ENCODE measurements around the gene DNMT1. TPM values are rescaled to one million over a fixed set of nuclear protein-coding genes. Genes with fewer than 3 reads are reported as not detected.

The DNMT1 gene
- polyA plus RNA-seq, 1 experiment, result 60.7 TPM

DNA sequence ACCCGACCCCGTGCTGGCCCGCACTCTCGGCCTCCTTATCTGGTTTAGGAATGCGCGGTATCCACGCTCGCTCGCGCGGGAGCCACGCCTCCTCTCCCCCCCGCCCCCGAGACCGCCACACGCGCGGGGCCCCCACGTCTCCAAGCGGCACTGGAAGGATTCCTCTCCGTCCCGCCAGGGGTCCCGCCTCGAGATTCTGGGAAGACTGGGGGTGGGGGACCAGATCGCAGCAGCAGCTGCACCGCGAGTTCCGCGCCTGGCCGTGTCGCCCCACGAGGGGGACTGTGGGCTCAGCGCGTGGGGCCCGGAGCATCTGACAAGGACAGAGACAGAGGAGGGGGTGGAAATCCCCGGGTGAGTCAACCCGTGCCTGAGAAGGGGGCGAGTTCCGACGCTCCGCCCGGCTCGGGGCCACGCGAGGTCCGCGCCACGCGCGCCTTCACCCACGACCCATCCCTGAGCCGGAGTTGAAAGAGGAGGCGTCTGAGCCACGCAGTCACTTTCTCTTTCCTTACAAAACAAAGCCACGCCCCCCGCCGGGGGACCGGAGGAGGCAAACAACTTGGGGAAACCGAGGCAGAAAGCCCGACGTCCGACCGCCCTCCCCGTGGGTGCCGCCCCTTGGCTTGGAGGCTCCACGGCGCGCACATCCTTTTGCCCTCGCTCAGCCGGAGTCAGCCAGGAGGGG is 35.6 kb upstream of the DNMT1 start:
- Histone ChIP-seq H3K4me3 (ENCODE audit: low read depth, low read length) (peak overlapping the region; percentile 89), H3K27ac (ENCODE audit: low read depth, low read length) (peak overlapping the region; percentile 75), H3K27me3 (ENCODE audit: control insufficient read depth, insufficient read depth, low read length) (no peaks in the 10 kb centered on the region), H3K9me3 (ENCODE audit: control insufficient read depth, insufficient read depth, low read length) (peaks cover 14% of the 10 kb centered on the region; the same call in 1 of the 2 replicates)
- CTCF ChIA-PET, result interaction anchor here (0.5 kb wide), 1 partner anchor 35 kb away, joined by 3 read pairs; no protein-coding TSS in a partner anchor
- TF ChIP-seq, protein P1, sequence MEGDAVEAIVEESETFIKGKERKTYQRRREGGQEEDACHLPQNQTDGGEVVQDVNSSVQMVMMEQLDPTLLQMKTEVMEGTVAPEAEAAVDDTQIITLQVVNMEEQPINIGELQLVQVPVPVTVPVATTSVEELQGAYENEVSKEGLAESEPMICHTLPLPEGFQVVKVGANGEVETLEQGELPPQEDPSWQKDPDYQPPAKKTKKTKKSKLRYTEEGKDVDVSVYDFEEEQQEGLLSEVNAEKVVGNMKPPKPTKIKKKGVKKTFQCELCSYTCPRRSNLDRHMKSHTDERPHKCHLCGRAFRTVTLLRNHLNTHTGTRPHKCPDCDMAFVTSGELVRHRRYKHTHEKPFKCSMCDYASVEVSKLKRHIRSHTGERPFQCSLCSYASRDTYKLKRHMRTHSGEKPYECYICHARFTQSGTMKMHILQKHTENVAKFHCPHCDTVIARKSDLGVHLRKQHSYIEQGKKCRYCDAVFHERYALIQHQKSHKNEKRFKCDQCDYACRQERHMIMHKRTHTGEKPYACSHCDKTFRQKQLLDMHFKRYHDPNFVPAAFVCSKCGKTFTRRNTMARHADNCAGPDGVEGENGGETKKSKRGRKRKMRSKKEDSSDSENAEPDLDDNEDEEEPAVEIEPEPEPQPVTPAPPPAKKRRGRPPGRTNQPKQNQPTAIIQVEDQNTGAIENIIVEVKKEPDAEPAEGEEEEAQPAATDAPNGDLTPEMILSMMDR (IDR thresholded peaks at IDR 0.05; ENCODE audit: low read depth, low read length), result 0 out of 2 replicates have a peak, but pooled peaks have one; percentile 28
- POLR2A ChIA-PET, result no interaction called here
- no peak for DNase-seq (ENCODE audit: low read depth, low spot score)

DNA sequence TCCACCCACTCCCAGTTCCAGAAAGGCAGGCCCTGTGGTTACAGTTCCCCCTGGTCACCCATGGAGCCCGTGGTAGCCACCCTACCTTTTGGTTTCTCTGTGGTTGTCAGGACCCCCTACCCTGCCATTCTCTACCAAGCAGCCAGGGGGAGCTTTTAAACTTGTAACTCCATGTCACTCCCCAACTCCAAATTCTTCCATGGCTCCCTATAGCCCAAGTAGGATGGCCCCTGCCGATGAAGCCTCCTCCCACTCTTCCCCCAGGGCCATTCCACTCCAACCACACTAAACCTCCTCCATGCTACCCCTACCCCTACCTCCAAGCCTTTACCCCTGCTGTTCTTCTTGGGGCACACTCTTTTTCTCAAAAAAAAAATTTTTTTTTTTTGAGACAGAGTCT is 34.2 kb upstream of the DNMT1 start:
- Histone ChIP-seq H3K27me3 (ENCODE audit: control insufficient read depth, insufficient read depth, low read length) (no peaks in the 10 kb centered on the region), H3K9me3 (ENCODE audit: control insufficient read depth, insufficient read depth, low read length) (peaks cover 21% of the 10 kb centered on the region), H3K4me3 (ENCODE audit: low read depth, low read length) (peak overlapping the region; percentile 41), H3K27ac (ENCODE audit: low read depth, low read length) (no peak overlapping the region)
- DNase-seq (ENCODE audit: low read depth, low spot score), result no peak
- TF ChIP-seq, protein P1 (IDR thresholded peaks at IDR 0.05; ENCODE audit: low read depth, low read length), result peak; percentile 51
- ChIA-PET POLR2A (interaction anchor here (0.5 kb wide), 1 partner anchor 402 kb away, joined by 4 read pairs; no protein-coding TSS in a partner anchor), CTCF (interaction anchor here (1.0 to 4.4 kb wide), 3 partner anchors 9 to 21 kb away, joined by 3 to 28 read pairs (median 4); no protein-coding TSS in a partner anchor)

DNA sequence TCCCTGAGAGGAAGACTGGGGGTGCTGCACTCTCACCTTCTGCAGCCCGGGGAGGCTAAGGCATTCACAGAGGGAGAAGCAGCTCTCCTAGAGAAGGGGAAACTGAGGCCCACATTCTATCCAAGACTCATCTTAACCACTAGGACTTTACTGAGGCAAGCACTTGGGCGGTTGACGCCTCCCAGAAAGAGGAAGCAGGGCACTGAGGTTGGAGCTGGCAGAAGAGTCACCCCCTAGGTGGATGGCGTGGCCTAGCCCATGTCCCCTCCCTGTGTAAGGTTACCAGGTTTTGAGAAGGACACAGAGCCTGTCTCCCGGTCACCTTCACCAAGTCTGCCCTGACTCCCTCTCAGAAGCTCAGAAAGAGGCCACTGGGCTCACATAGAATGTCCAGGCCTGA is 33.6 kb upstream of the DNMT1 start:
- DNase-seq (ENCODE audit: low read depth, low spot score), result no peak
- peak overlapping the region; percentile 47 for H3K27ac ChIP-seq (ENCODE audit: low read depth, low read length)
- ChIA-PET CTCF (interaction anchor here (1.0 to 4.4 kb wide), 4 partner anchors 10 to 108 kb away, joined by 3 to 28 read pairs (median 4); no protein-coding TSS in a partner anchor), POLR2A (interaction anchor here (0.5 kb wide), 1 partner anchor 401 kb away, joined by 4 read pairs; no protein-coding TSS in a partner anchor)
- no peaks in the 10 kb centered on the region for H3K27me3 ChIP-seq (ENCODE audit: control insufficient read depth, insufficient read depth, low read length)
- 0 out of 2 replicates have a peak overlapping the region, but pooled peaks have one; percentile 4 for H3K4me3 ChIP-seq (ENCODE audit: low read depth, low read length)
- TF ChIP-seq, protein P1 (IDR thresholded peaks at IDR 0.05; ENCODE audit: low read depth, low read length), result no peak
- peaks cover 21% of the 10 kb centered on the region for H3K9me3 ChIP-seq (ENCODE audit: control insufficient read depth, insufficient read depth, low read length)

DNA sequence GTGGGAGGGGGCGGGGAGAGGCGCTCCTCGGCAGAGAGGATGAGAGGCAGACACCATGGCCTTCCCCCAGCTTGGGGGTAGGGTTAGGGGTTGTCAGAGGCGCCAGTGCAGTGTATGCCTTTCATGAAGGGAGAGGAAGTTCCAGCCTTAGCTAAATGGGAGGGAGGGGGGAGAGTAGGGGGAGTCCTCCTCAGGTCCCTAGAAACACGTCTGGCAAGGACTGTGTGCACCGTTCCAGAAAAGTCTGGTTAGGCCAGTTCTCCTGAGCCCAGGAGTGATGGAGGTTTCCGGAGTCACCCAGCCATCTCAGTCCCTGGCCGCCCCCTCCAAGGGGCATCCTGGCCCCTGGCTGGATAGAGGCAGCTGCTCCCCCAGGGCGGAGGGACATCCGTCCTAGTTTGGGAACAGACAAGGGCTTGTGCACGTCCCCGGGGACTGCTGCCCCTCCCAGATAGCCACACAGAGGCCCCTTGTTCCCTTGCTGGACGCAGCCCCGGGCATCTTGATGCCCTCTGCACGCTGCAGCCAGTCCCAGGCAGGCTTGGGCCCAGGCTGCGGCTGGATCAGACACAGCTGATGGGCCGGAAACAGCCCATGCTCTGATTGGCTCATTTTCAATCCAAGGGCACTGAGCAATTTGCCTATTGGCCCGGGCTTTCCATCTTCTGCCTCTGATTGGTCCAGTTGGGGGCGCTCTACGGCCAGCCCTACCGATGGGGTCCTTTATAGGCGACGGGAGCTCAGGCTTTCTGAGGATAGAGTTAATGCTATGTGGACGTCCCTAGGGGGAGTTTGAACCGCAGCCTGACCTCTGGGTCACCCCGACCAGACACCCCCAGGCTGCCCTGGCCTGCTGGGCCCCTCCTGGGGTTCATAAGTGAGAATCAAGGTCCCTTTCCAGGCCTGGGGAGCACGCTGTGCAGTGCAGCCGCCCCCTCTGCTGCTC is 32.5 kb upstream of the DNMT1 start:
- H3K27me3 ChIP-seq (ENCODE audit: control insufficient read depth, insufficient read depth, low read length), result no peaks in the 10 kb centered on the region
- ChIA-PET POLR2A (interaction anchor here (0.5 to 2.4 kb wide), 5 partner anchors 11 to 64 kb away, joined by 3 to 42 read pairs (median 6); no protein-coding TSS in a partner anchor), CTCF (interaction anchor here (1.1 to 4.4 kb wide), 2 partner anchors 23 to 107 kb away, joined by 4 to 28 read pairs; no protein-coding TSS in a partner anchor)
- H3K4me3 ChIP-seq (ENCODE audit: low read depth, low read length), result peak overlapping the region; percentile 39
- TF ChIP-seq, protein P1 (IDR thresholded peaks at IDR 0.05; ENCODE audit: low read depth, low read length), result no peak
- no peak for DNase-seq (ENCODE audit: low read depth, low spot score)
- H3K27ac ChIP-seq (ENCODE audit: low read depth, low read length), result peak overlapping the region; percentile 97
- peaks cover 21% of the 10 kb centered on the region for H3K9me3 ChIP-seq (ENCODE audit: control insufficient read depth, insufficient read depth, low read length)
